CD1c-positive myeloid dendritic cell (primary cell): ENCODE measurements around the gene LSAMP.

Experiments used
- DNase-seq: peaks from one replicate; pipeline ENCODE4 v3.0.0-alpha.2; 2016; ENCODE audit errors: extremely low spot score

LSAMP gene

GRCh38 chr3:116165135-116165534 is 280.2 kb downstream of the LSAMP start:
- no peak for DNase-seq

GRCh38 chr3:116164039-116164438 is 281.2 kb downstream of the LSAMP start:
- DNase-seq = no peak

GRCh38 chr3:116161575-116162525 is 283.4 kb downstream of the LSAMP start:
- no peak for DNase-seq

GRCh38 chr3:116160594-116160993 is 284.7 kb downstream of the LSAMP start:
- DNase-seq = no peak

GRCh38 chr3:116155841-116156240 is 289.4 kb downstream of the LSAMP start:
- DNase-seq = no peak

- DNase-seq = no peak
Observed at GRCh38 chr3:116154389-116154788, 290.9 kb downstream of the LSAMP start.

GRCh38 chr3:116153174-116153573 is 292.1 kb downstream of the LSAMP start:
- no peak for DNase-seq

- no peak for DNase-seq
Observed at GRCh38 chr3:116150655-116151167, 294.6 kb downstream of the LSAMP start.

GRCh38 chr3:116148881-116149851 is 296.1 kb downstream of the LSAMP start:
- no peak for DNase-seq

- no peak for DNase-seq
Observed at GRCh38 chr3:116145613-116146012, 299.7 kb downstream of the LSAMP start.

- DNase-seq = no peak
Observed at GRCh38 chr3:116141724-116142123, 303.6 kb downstream of the LSAMP start.

- DNase-seq = no peak
Observed at GRCh38 chr3:116140100-116140689, 305.1 kb downstream of the LSAMP start.

- no peak for DNase-seq
Observed at GRCh38 chr3:116139641-116140040, 305.6 kb downstream of the LSAMP start.

- DNase-seq = no peak
Observed at GRCh38 chr3:116135457-116136085, 309.7 kb downstream of the LSAMP start.

- no peak for DNase-seq
Observed at GRCh38 chr3:116129187-116129946, 315.9 kb downstream of the LSAMP start.

GRCh38 chr3:116127464-116127863 is 317.8 kb downstream of the LSAMP start:
- no peak for DNase-seq

GRCh38 chr3:116124166-116124565 is 321.1 kb downstream of the LSAMP start:
- no peak for DNase-seq

GRCh38 chr3:116118475-116119169 is 326.7 kb downstream of the LSAMP start:
- no peak for DNase-seq

- no peak for DNase-seq
Observed at GRCh38 chr3:116114586-116114985, 330.7 kb downstream of the LSAMP start.

GRCh38 chr3:116112696-116113095 is 332.6 kb downstream of the LSAMP start:
- DNase-seq = no peak
